ENCODE measurements around the gene SOS2.

Gene SOS2

GRCh38 chr14:50123062-50123461, 108.3 kb downstream of the SOS2 start:
- H3K79me2 ChIP-seq (ENCODE audit: insufficient read depth, low read length): no peaks in the 10 kb centered on the region
- no peaks in the 10 kb centered on the region for H3K9me2 ChIP-seq (replicated peaks; ENCODE audit: low read depth, low read length)
- H3K9me3 ChIP-seq (ENCODE audit: insufficient read depth, low read depth, low read length): no peaks in the 10 kb centered on the region
- no peak overlapping the region for H3K9ac ChIP-seq (ENCODE audit: low read depth, low read length, poor library complexity, severe bottlenecking)
- no peaks in the 10 kb centered on the region for H4K20me1 ChIP-seq (ENCODE audit: insufficient read depth, low read length, poor library complexity, severe bottlenecking)
- H3K4me2 ChIP-seq (ENCODE audit: low read depth, low read length, poor library complexity, severe bottlenecking): no peak overlapping the region
- no peaks in the 10 kb centered on the region for H3F3A ChIP-seq (ENCODE audit: low read depth)
- H3K4me1 ChIP-seq (ENCODE audit: insufficient read depth, low read length, poor library complexity, severe bottlenecking): no peaks in the 10 kb centered on the region
- TF ChIP-seq EZH2phosphoT487 (IDR thresholded peaks at IDR 0.05; ENCODE audit: borderline replicate concordance) (no peak), CTCF (conservative IDR thresholded peaks at IDR 0.05; ENCODE audit: low read length) (no peak)
- no peak overlapping the region for H2AFZ ChIP-seq (ENCODE audit: low read length)
- peaks cover 17% of the 10 kb centered on the region; the same call in 1 of the 2 replicates for H3K36me3 ChIP-seq (ENCODE audit: insufficient read depth, low read length)
- H3K4me3 ChIP-seq (ENCODE audit: low read length, poor library complexity, severe bottlenecking): no peak overlapping the region
- no peaks in the 10 kb centered on the region for H3K27me3 ChIP-seq (ENCODE audit: insufficient read depth, low read length, poor library complexity, severe bottlenecking)

GRCh38 chr14:50122291-50122690, 109.1 kb downstream of the SOS2 start:
- H3F3A ChIP-seq (ENCODE audit: low read depth): peaks cover 3% of the 10 kb centered on the region; the same call in 1 of the 2 replicates
- no peak overlapping the region for H3K4me2 ChIP-seq (ENCODE audit: low read depth, low read length, poor library complexity, severe bottlenecking)
- no peaks in the 10 kb centered on the region for H3K27me3 ChIP-seq (ENCODE audit: insufficient read depth, low read length, poor library complexity, severe bottlenecking)
- no peaks in the 10 kb centered on the region for H3K4me1 ChIP-seq (ENCODE audit: insufficient read depth, low read length, poor library complexity, severe bottlenecking)
- H3K9me2 ChIP-seq (replicated peaks; ENCODE audit: low read depth, low read length): no peaks in the 10 kb centered on the region
- H3K9me3 ChIP-seq (ENCODE audit: insufficient read depth, low read depth, low read length): no peaks in the 10 kb centered on the region
- peaks cover 11% of the 10 kb centered on the region; the same call in 1 of the 2 replicates for H3K36me3 ChIP-seq (ENCODE audit: insufficient read depth, low read length)
- no peaks in the 10 kb centered on the region for H4K20me1 ChIP-seq (ENCODE audit: insufficient read depth, low read length, poor library complexity, severe bottlenecking)
- no peak overlapping the region for H3K9ac ChIP-seq (ENCODE audit: low read depth, low read length, poor library complexity, severe bottlenecking)
- H3K79me2 ChIP-seq (ENCODE audit: insufficient read depth, low read length): no peaks in the 10 kb centered on the region
- H2AFZ ChIP-seq (ENCODE audit: low read length): no peak overlapping the region
- TF ChIP-seq EZH2phosphoT487 (IDR thresholded peaks at IDR 0.05; ENCODE audit: borderline replicate concordance) (no peak), CTCF (conservative IDR thresholded peaks at IDR 0.05; ENCODE audit: low read length) (no peak)
- H3K4me3 ChIP-seq (ENCODE audit: low read length, poor library complexity, severe bottlenecking): no peak overlapping the region

- no peaks in the 10 kb centered on the region for H3K79me2 ChIP-seq (ENCODE audit: insufficient read depth, low read length)
- H3K9me3 ChIP-seq (ENCODE audit: insufficient read depth, low read depth, low read length): no peaks in the 10 kb centered on the region
- H3K4me1 ChIP-seq (ENCODE audit: insufficient read depth, low read length, poor library complexity, severe bottlenecking): peaks cover 5% of the 10 kb centered on the region
- H4K20me1 ChIP-seq (ENCODE audit: insufficient read depth, low read length, poor library complexity, severe bottlenecking): no peaks in the 10 kb centered on the region
- H3K4me3 ChIP-seq (ENCODE audit: low read length, poor library complexity, severe bottlenecking): no peak overlapping the region
- TF ChIP-seq CTCF (conservative IDR thresholded peaks at IDR 0.05; ENCODE audit: low read length): no peak
- no peak for TF ChIP-seq EZH2phosphoT487 (IDR thresholded peaks at IDR 0.05; ENCODE audit: borderline replicate concordance)
- H3K4me2 ChIP-seq (ENCODE audit: low read depth, low read length, poor library complexity, severe bottlenecking): no peak overlapping the region
- no peaks in the 10 kb centered on the region for H3K27me3 ChIP-seq (ENCODE audit: insufficient read depth, low read length, poor library complexity, severe bottlenecking)
- no peaks in the 10 kb centered on the region for H3K9me2 ChIP-seq (replicated peaks; ENCODE audit: low read depth, low read length)
- peaks cover 3% of the 10 kb centered on the region; the same call in 1 of the 2 replicates for H3F3A ChIP-seq (ENCODE audit: low read depth)
- H3K36me3 ChIP-seq (ENCODE audit: insufficient read depth, low read length): peaks cover 11% of the 10 kb centered on the region; the same call in 1 of the 2 replicates
- no peak overlapping the region for H2AFZ ChIP-seq (ENCODE audit: low read length)
- no peak overlapping the region for H3K9ac ChIP-seq (ENCODE audit: low read depth, low read length, poor library complexity, severe bottlenecking)
Measured at GRCh38 chr14:50121486-50121885, 109.9 kb downstream of the SOS2 start.

Measured in Loucy (cell line).